Activated CD4-positive, alpha-beta T cell treated with anti-CD3 and anti-CD28 coated beads, Interleukin-10, Interleukin-2, amounts not matched to agents 100 ng/mL and 50 ng/mL, durations not matched to agents 16 hours and 8 hours (primary cell): ENCODE data around the gene ZNF695.

ENCODE experiments used
- DNase-seq: peaks from one replicate; pipeline ENCODE4 v3.0.0-alpha.2; 2020

Gene ZNF695

DNA sequence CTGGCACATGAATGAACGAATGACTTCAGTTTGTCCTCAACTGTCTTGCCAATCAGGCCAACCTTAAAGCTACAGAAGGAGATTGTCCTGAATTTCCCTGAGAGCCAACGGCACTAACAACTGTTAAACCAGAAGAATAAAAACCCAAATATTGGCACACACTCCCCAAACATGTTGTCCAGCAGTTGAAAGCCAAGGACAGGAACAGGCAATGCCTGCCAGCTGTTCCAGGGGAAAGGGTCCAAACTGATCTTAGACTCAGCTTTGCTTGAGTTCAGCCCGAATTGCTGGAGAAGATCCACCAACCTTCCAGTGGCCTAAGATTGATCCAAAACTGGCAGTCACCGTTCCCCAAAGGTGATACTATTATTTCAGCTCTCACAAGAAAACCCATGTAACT, 53.7 kb downstream of the ZNF695 start:
- no peak for DNase-seq

DNA sequence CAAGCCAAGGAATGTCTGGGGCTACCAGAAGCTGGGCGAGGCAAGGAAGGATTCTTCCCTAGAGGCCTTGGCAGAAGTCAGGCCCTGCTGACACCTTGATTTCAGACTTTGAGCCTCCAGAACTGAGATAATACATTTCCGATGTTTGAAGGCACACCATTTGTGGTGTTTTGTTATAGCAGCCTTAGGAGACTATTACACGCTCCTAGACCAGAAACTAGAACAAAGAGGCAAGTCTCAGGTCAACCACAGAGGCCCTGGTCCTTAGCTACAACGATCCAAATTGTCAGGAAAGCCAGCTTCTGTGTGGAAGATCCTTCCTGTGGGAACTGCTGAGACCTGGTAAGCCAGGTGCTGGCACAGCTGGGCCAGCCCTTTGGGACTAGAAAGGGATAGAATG, 56.4 kb downstream of the ZNF695 start:
- DNase-seq = no peak

DNA sequence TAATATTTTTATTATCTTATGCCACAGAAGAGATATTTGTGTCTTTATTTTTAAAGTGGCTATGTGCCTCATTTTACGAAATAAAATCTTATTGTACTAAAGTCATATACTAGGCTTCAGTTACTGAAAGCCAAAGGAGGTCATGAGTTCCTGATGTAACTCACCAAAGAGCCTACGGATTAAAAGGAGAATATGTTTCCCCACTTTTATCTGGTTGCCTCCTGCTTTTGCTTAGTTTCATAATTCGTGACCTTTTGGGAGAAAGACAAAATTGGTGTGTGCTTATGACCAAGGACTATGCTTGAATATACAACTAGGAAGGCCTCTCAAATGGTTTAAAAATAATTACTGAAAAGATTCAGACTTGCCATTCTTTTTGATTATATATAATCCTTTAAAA, 57.9 kb downstream of the ZNF695 start:
- no peak for DNase-seq

DNA sequence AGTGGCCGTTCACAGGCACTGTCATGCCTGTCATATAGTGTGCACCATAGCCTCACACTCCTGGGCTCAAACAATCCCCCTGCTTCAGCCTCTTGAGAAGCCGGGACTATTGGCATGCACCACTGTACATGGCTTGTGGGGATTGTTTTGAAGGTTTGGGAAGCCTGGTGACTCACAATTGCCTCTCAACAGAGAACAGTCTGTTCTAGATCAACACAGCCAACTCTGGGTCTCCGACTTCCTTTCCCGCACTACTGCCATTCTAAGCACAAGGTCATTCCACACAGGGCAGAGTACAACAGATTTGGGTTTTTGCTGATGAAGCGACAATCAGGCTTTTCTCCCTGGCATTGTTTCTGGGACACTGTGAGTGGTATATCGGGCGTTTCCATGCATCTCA, 60.6 kb downstream of the ZNF695 start:
- no peak for DNase-seq

DNA sequence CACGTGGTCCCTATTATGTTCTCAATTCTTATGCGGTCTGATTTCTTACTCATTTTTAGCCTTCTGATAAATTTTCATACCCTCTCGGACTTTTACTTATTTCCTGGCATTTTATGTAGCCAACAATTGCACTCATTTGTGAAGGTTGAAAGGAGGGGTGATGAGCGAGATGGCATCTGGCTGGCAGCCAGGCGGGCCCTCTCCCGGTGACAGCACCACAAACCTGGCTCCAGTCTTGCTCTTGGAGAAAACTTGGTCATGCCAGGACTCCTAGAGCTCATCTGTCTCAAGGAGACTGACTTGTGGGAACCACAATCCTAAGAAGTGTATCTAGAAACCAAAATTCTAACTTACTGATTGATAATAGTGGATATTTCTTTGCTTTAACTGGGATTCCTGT, 61.5 kb downstream of the ZNF695 start:
- DNase-seq = no peak
